Aorta (tissue), 5 donors: ENCODE results near the gene INPP5B. TPM values are rescaled to one million over a fixed set of nuclear protein-coding genes. Genes with fewer than 3 reads are reported as not detected.
A peak's percentile ranks its signal among the peaks of the same experiment; 100 is the strongest.
"Not testable (repeated sequence)": the region's sequence is repeated elsewhere in the genome, so short reads cannot be mapped to it uniquely, and the experiment has no call there.

Source experiments
- ATAC-seq: fragments of 200-7000 bp; cut with Tn5 transposase; one replicate; pipeline ENCODE4 v1.9.1; 2022; ENCODE audit warnings: moderate library complexity; ENCODE audit not compliant: low FRiP score
- DNase-seq, 2 donors: peaks; one replicate each; pipeline ENCODE4 v3.0.0-alpha.2; 2020
- H3K27ac ChIP-seq, 2 donors: one replicate each; pipeline ENCODE4 v1.5.1; 2013; ENCODE audit warnings: low read length in 2 of 2, mild to moderate bottlenecking in 2 of 2, moderate library complexity in 2 of 2, control low read depth in 1 of 2, inconsistent platforms in 1 of 2, low read depth in 1 of 2
- H3K27me3 ChIP-seq, 2 donors: one replicate each; pipeline ENCODE4 v1.6.1; 2013; ENCODE audit warnings: control low read depth in 1 of 2, low read length in 1 of 2, mild to moderate bottlenecking in 1 of 2, moderate library complexity in 1 of 2; ENCODE audit not compliant: insufficient read depth in 2 of 2, control insufficient read depth in 1 of 2
- H3K36me3 ChIP-seq, 2 donors: one replicate each; pipeline ENCODE4 v1.6.1; 2013; ENCODE audit warnings: control low read depth in 1 of 2, low read length in 1 of 2, mild to moderate bottlenecking in 1 of 2; ENCODE audit not compliant: insufficient read depth in 2 of 2, control insufficient read depth in 1 of 2
- H3K4me1 ChIP-seq, 2 donors: one replicate each; pipeline ENCODE4 v1.6.1; 2013; ENCODE audit warnings: low read length in 2 of 2, control low read depth in 1 of 2, mild to moderate bottlenecking in 1 of 2, moderate library complexity in 1 of 2; ENCODE audit not compliant: insufficient read depth in 2 of 2, control insufficient read depth in 1 of 2
- H3K4me3 ChIP-seq, 2 donors: one replicate each; pipeline ENCODE4 v1.5.1; 2013; ENCODE audit warnings: low read length in 2 of 2, control low read depth in 1 of 2, mild to moderate bottlenecking in 1 of 2
- H3K9me3 ChIP-seq: one replicate; pipeline ENCODE4 v1.6.1; 2013; ENCODE audit warnings: mild to moderate bottlenecking, low read length; ENCODE audit not compliant: control insufficient read depth
- WGBS, 2 donors: extraction: QIAGEN DNeasy Blood & Tissue Kit; methylation state at CpG; one replicate each; pipeline ENCODE4 v1.1.7; 2013; 5-methylcytosine and 5-hydroxymethylcytosine counted together
- intact Hi-C, 2 donors: fragments of 100-400 bp; cut with DNase I; formaldehyde crosslinking; loops; one replicate each; pipeline versions ENCODE4 v1.14.2 to v1.15.0; 2022
- polyA plus RNA-seq, 2 donors: library from polyadenylated mRNA; stranded (reverse); fragments of 200-250 nt; gene quantifications; one replicate each; pipeline ENCODE4 v1.2.3, GENCODE V29; 2013
- total RNA-seq, 2 donors: library from RNA; stranded (reverse); fragmentation: NEBNext Ultra II Directional; extraction: Animal tissue kit (Norgen Biotek cat#: 25700); gene quantifications; one replicate each; pipeline ENCODE4 v1.2.1, GENCODE V29; 2021
- donor health status: healthy with polysubstance abuse.
- donor health status: Bipolar disorder and iron deficiency.
- donor health status: DM: no; HTN: no; CAD: no.
- donor health status: DM: no; HTN: no; CAD: no.
- donor health status: DM: yes; HTN: yes; CAD: no.

INPP5B gene
- total and polyA plus RNA-seq, 4 donors = 6.4 to 52.2 (median 33.3) TPM

GRCh38 chr1:37926038-37926924, 20.6 kb downstream of the INPP5B start:
- ATAC-seq (no peak), DNase-seq (no peak)
- H3K27me3 ChIP-seq = no peaks in the 10 kb centered on the region
- H3K27ac ChIP-seq = no peak overlapping the region
- intact Hi-C loops = no loop called here
- H3K36me3 ChIP-seq = no peaks in the 10 kb centered on the region
- no peak overlapping the region for H3K4me3 ChIP-seq
- no peaks in the 10 kb centered on the region for H3K9me3 ChIP-seq
- WGBS, 2 donors = 44 to 50% methylated on average over 13 of the region's 13 CpGs
- no peaks in the 10 kb centered on the region for H3K4me1 ChIP-seq

- Histone ChIP-seq H3K9me3 (no peaks in the 10 kb centered on the region), H3K36me3 (no peaks in the 10 kb centered on the region), H3K27me3 (no peaks in the 10 kb centered on the region), H3K4me3 (no peak overlapping the region), H3K4me1 (no peaks in the 10 kb centered on the region), H3K27ac (no peak overlapping the region)
- ATAC-seq = no peak
- DNase-seq = no peak
- whole genome bisulfite sequencing, 2 donors = 69 to 75% methylated on average over 4 of the region's 4 CpGs
- intact Hi-C loops = no loop called here
Measured at GRCh38 chr1:37925316-37925715, 21.5 kb downstream of the INPP5B start.

- no peaks in the 10 kb centered on the region for H3K9me3 ChIP-seq
- 92 to 98% methylated on average over 3 of the region's 3 CpGs for WGBS, 2 donors
- intact Hi-C loops = no loop called here
Measured at GRCh38 chr1:37923551-37923889, 23.3 kb downstream of the INPP5B start.

GRCh38 chr1:37922767-37923550, 23.9 kb downstream of the INPP5B start:
- H3K36me3 ChIP-seq = no peaks in the 10 kb centered on the region
- no peaks in the 10 kb centered on the region for H3K4me1 ChIP-seq
- no peaks in the 10 kb centered on the region for H3K9me3 ChIP-seq
- DNase-seq (no peak), ATAC-seq (no peak)
- intact Hi-C loops = no loop called here
- H3K4me3 ChIP-seq = no peak overlapping the region
- peak overlapping the region in 1 of 2 donors; percentile 17 for H3K27ac ChIP-seq
- no peaks in the 10 kb centered on the region for H3K27me3 ChIP-seq
- WGBS, 2 donors = 63 to 71% methylated on average over 4 of the region's 4 CpGs

More at GRCh38 chr1:37923551-37923889, 23.3 kb downstream of the INPP5B start:
- no peaks in the 10 kb centered on the region for H3K36me3 ChIP-seq
- DNase-seq = no peak
- no peak overlapping the region for H3K4me3 ChIP-seq
- no peak for ATAC-seq
- H3K27me3 ChIP-seq = no peaks in the 10 kb centered on the region
- H3K27ac ChIP-seq = no peak overlapping the region
- no peaks in the 10 kb centered on the region for H3K4me1 ChIP-seq

- Histone ChIP-seq H3K4me1 (peaks cover 0 to 10% of the 10 kb centered on the region in 2 donors), H3K27ac (no peak overlapping the region), H3K36me3 (no peaks in the 10 kb centered on the region), H3K4me3 (no peak overlapping the region), H3K27me3 (no peaks in the 10 kb centered on the region), H3K9me3 (no peaks in the 10 kb centered on the region)
- no peak for DNase-seq
- ATAC-seq = no peak
- intact Hi-C loops = no loop called here
- 38 to 49% methylated on average over 1 of the region's 1 CpG for WGBS, 2 donors
Measured at GRCh38 chr1:37919277-37919676, 27.6 kb downstream of the INPP5B start.

GRCh38 chr1:37915476-37916093, 31.3 kb downstream of the INPP5B start:
- no peaks in the 10 kb centered on the region for H3K9me3 ChIP-seq
- ATAC-seq (no peak), DNase-seq (no peak)
- peaks cover 0 to 12% of the 10 kb centered on the region in 2 donors for H3K4me1 ChIP-seq
- no peaks in the 10 kb centered on the region for H3K27me3 ChIP-seq
- no peak overlapping the region for H3K4me3 ChIP-seq
- H3K27ac ChIP-seq = peak overlapping the region in 1 of 2 donors; percentile 70
- intact Hi-C loops = no loop called here
- H3K36me3 ChIP-seq = no peaks in the 10 kb centered on the region
- WGBS, 2 donors = 32 to 48% methylated on average over 2 of the region's 2 CpGs

GRCh38 chr1:37914719-37915475, 32.0 kb downstream of the INPP5B start:
- 9 to 23% methylated on average over 4 of the region's 4 CpGs for WGBS, 2 donors
- no peaks in the 10 kb centered on the region for H3K36me3 ChIP-seq
- intact Hi-C loops = no loop called here
- peak overlapping the region; percentile 76 to 80 for H3K27ac ChIP-seq
- H3K4me1 ChIP-seq = peaks cover 0 to 12% of the 10 kb centered on the region in 2 donors
- no peak for ATAC-seq
- H3K27me3 ChIP-seq = no peaks in the 10 kb centered on the region
- no peak overlapping the region for H3K4me3 ChIP-seq
- H3K9me3 ChIP-seq = no peaks in the 10 kb centered on the region
- no peak for DNase-seq

GRCh38 chr1:37911478-37911877, 35.4 kb downstream of the INPP5B start:
- H3K4me3 ChIP-seq, DNase-seq, H3K27me3 ChIP-seq, H3K9me3 ChIP-seq, ATAC-seq, H3K36me3 ChIP-seq, H3K27ac ChIP-seq, intact Hi-C loops: not testable (repeated sequence)
- 94 to 97% methylated on average over 3 of the region's 3 CpGs for WGBS, 2 donors
- H3K4me1 ChIP-seq = peaks cover 2 to 12% of the 10 kb centered on the region in 2 donors
